GM21576 (cell line): ENCODE measurements around the gene DNAJA4.

ENCODE experiments used
- ATAC-seq: cut with Tn5 transposase; IDR thresholded peaks from one replicate; pipeline ENCODE4 v1.9.1; 2021; ENCODE audit warnings: mild to moderate bottlenecking, moderate library complexity; ENCODE audit not compliant: unreplicated experiment

The DNAJA4 gene

GRCh38 chr15:78264304-78265136 lies at the start of gene DNAJA4:
Gene DNAJA4, plus strand, starts transcription at chr15:78264562. Its CDS starts 202 bp downstream, at chr15:78264764.
- no peak for ATAC-seq

- no peak for ATAC-seq
Measured at GRCh38 chr15:78216276-78217104, 47.9 kb upstream of the DNAJA4 start.

- no peak for ATAC-seq
Measured at GRCh38 chr15:78220713-78221112, 43.6 kb upstream of the DNAJA4 start.

- ATAC-seq = no peak
Measured at GRCh38 chr15:78222745-78223395, 41.5 kb upstream of the DNAJA4 start.

- ATAC-seq = no peak
Measured at GRCh38 chr15:78223396-78224022, 40.9 kb upstream of the DNAJA4 start.

- no peak for ATAC-seq
Measured at GRCh38 chr15:78224023-78224411, 40.3 kb upstream of the DNAJA4 start.

- no peak for ATAC-seq
Measured at GRCh38 chr15:78225783-78226541, 38.4 kb upstream of the DNAJA4 start.

- no peak for ATAC-seq
Measured at GRCh38 chr15:78228356-78228996, 35.9 kb upstream of the DNAJA4 start.

- no peak for ATAC-seq
Measured at GRCh38 chr15:78229431-78230406, 34.6 kb upstream of the DNAJA4 start.

GRCh38 chr15:78232951-78233350 lies 31.4 kb upstream of the DNAJA4 start:
- ATAC-seq = no peak

- ATAC-seq = no peak
Measured at GRCh38 chr15:78233496-78233895, 30.9 kb upstream of the DNAJA4 start.

- ATAC-seq = no peak
Measured at GRCh38 chr15:78234515-78235040, 29.8 kb upstream of the DNAJA4 start, which contains the start of gene ACSBG1. Gene ACSBG1, minus strand, starts transcription at chr15:78234565. Its CDS starts 64 bp downstream, at chr15:78234501.

GRCh38 chr15:78236491-78236890 lies 27.9 kb upstream of the DNAJA4 start:
- ATAC-seq = no peak

- no peak for ATAC-seq
Measured at GRCh38 chr15:78237146-78237545, 27.2 kb upstream of the DNAJA4 start.

- ATAC-seq = no peak
Measured at GRCh38 chr15:78239811-78240210, 24.6 kb upstream of the DNAJA4 start.

- ATAC-seq = no peak
Measured at GRCh38 chr15:78241017-78241416, 23.3 kb upstream of the DNAJA4 start.

- no peak for ATAC-seq
Measured at GRCh38 chr15:78242128-78242527, 22.2 kb upstream of the DNAJA4 start.

- ATAC-seq = no peak
Measured at GRCh38 chr15:78243058-78243457, 21.3 kb upstream of the DNAJA4 start.
